Activated CD8-positive, alpha-beta T cell treated with anti-CD3 and anti-CD28 coated beads for 36 hours (primary cell): ENCODE data around the gene OR1Q1. TPM values are rescaled to one million over a fixed set of nuclear protein-coding genes. Genes with fewer than 3 reads are reported as not detected.
A peak's percentile ranks its signal among the peaks of the same experiment; 100 is the strongest.
"Not testable (repeated sequence)": the region's sequence is repeated elsewhere in the genome, so short reads cannot be mapped to it uniquely, and the experiment has no call there.

ENCODE experiments used
- ATAC-seq: fragments of 200-7000 bp; cut with Tn5 transposase; one replicate; pipeline ENCODE4 v1.10.0; 2021; ENCODE audit warnings: mild to moderate bottlenecking, moderate library complexity
- CTCF ChIA-PET: fragments of 350-600 bp; sonication (Branson Sonifier 250); formaldehyde crosslinking; loops from one replicate; lab custom pipeline; 2021; ENCODE audit warnings: antibody characterized with exemption; lab: Charles Lee
- POLR2A ChIA-PET: fragments of 350-600 bp; sonication (Branson Sonifier 250); formaldehyde crosslinking; loops from one replicate; lab custom pipeline; 2021; ENCODE audit warnings: antibody characterized with exemption; lab: Charles Lee
- DNase-seq: peaks from one replicate; pipeline ENCODE4 v3.0.0-alpha.2; 2020
- H3K27ac Mint-ChIP-seq: one replicate; pipeline ENCODE4 v1.8.0; 2021; ENCODE audit warnings: mild to moderate bottlenecking, mixed read lengths
- H3K27me3 Mint-ChIP-seq: one replicate; pipeline ENCODE4 v1.8.0; 2021; ENCODE audit warnings: mixed read lengths
- H3K36me3 Mint-ChIP-seq: one replicate; pipeline ENCODE4 v1.8.0; 2021; ENCODE audit warnings: low read depth, mixed read lengths
- H3K4me1 Mint-ChIP-seq: one replicate; pipeline ENCODE4 v1.8.0; 2021; ENCODE audit warnings: low read depth, mixed read lengths
- H3K4me3 Mint-ChIP-seq: one replicate; pipeline ENCODE4 v1.8.0; 2021; ENCODE audit warnings: mild to moderate bottlenecking, moderate library complexity, mixed read lengths
- H3K9me3 Mint-ChIP-seq: one replicate; pipeline ENCODE4 v1.8.0; 2021; ENCODE audit warnings: mixed read lengths
- CTCF ChIP-seq: fragments of 200-600 bp; IDR thresholded peaks from one replicate; pipeline ENCODE4 v1.8.0; 2022; ENCODE audit warnings: antibody characterized with exemption, mild to moderate bottlenecking
- intact Hi-C: fragments of 100-400 bp; cut with micrococcal nuclease; formaldehyde crosslinking; loops from one replicate; pipeline ENCODE4 v1.10.0; 2022
- total RNA-seq, 2 experiments: library from RNA; stranded (reverse); gene quantifications; one replicate each; pipeline ENCODE4 v1.2.3, GENCODE V29; 2021

OR1Q1 gene
- total RNA-seq, result not detected

- no peak for DNase-seq
- no peak for TF ChIP-seq CTCF
- Mint-ChIP-seq H3K4me1 (no peaks in the 10 kb centered on the region), H3K27ac (no peak within 1 kb of the TSS), H3K27me3 (no peaks in the 10 kb centered on the region), H3K9me3 (no peaks in the 10 kb centered on the region), H3K4me3 (no peak within 1 kb of the TSS), H3K36me3 (no peaks in the 10 kb centered on the region)
- intact Hi-C loops, result no loop called here
- ChIA-PET CTCF (no interaction called here), POLR2A (no interaction called here)
- ATAC-seq, result no peak
Measured at GRCh38 chr9:122614362-122614761, at the start of gene OR1Q1. Gene OR1Q1, plus strand, starts transcription at chr9:122614738. Its CDS starts 0 bp downstream, at chr9:122614738.

- POLR2A ChIA-PET, result no interaction called here
- H3K27me3 Mint-ChIP-seq, result no peaks in the 10 kb centered on the region
- peaks cover 17% of the 10 kb centered on the region for H3K4me1 Mint-ChIP-seq
- no peaks in the 10 kb centered on the region for H3K36me3 Mint-ChIP-seq
- no peak overlapping the region for H3K4me3 Mint-ChIP-seq
- CTCF ChIA-PET, result no interaction called here
- DNase-seq (no peak), ATAC-seq (no peak)
- no peak overlapping the region for H3K27ac Mint-ChIP-seq
- no peak for TF ChIP-seq CTCF
- intact Hi-C loops, result no loop called here
- peaks cover 3% of the 10 kb centered on the region for H3K9me3 Mint-ChIP-seq
Measured at GRCh38 chr9:122567901-122568300, 46.6 kb upstream of the OR1Q1 start.

GRCh38 chr9:122572456-122572855 lies 42.1 kb upstream of the OR1Q1 start:
- DNase-seq (peak; percentile 5), ATAC-seq (peak; percentile 96)
- H3K9me3 Mint-ChIP-seq, result no peaks in the 10 kb centered on the region
- no peaks in the 10 kb centered on the region for H3K36me3 Mint-ChIP-seq
- H3K4me3 Mint-ChIP-seq, result no peak overlapping the region
- intact Hi-C loops, result no loop called here
- peaks cover 18% of the 10 kb centered on the region for H3K4me1 Mint-ChIP-seq
- no peaks in the 10 kb centered on the region for H3K27me3 Mint-ChIP-seq
- CTCF ChIA-PET, result interaction anchor here (0.8 to 0.9 kb wide), 2 partner anchors 74 to 108 kb away, joined by 3 to 4 read pairs; no protein-coding TSS in a partner anchor
- no peak overlapping the region for H3K27ac Mint-ChIP-seq
- TF ChIP-seq CTCF, result no peak
- POLR2A ChIA-PET, result no interaction called here

GRCh38 chr9:122579874-122580273 lies 34.7 kb upstream of the OR1Q1 start:
- intact Hi-C loops, result no loop called here
- ATAC-seq (no peak), DNase-seq (no peak)
- POLR2A ChIA-PET, result no interaction called here
- Mint-ChIP-seq H3K27ac (no peak overlapping the region), H3K4me3 (no peak overlapping the region), H3K9me3 (no peaks in the 10 kb centered on the region), H3K36me3 (no peaks in the 10 kb centered on the region), H3K27me3 (no peaks in the 10 kb centered on the region), H3K4me1 (no peaks in the 10 kb centered on the region)
- no peak for TF ChIP-seq CTCF
- CTCF ChIA-PET, result no interaction called here

GRCh38 chr9:122580360-122580759 lies 34.2 kb upstream of the OR1Q1 start:
- intact Hi-C loops, result no loop called here
- no peak for ATAC-seq
- ChIA-PET CTCF (interaction anchor here (0.8 kb wide), 1 partner anchor 82 kb away, joined by 3 read pairs; no protein-coding TSS in a partner anchor), POLR2A (no interaction called here)
- Mint-ChIP-seq H3K36me3 (no peaks in the 10 kb centered on the region), H3K27me3 (no peaks in the 10 kb centered on the region), H3K4me3 (no peak overlapping the region), H3K4me1 (no peaks in the 10 kb centered on the region), H3K27ac (no peak overlapping the region), H3K9me3 (no peaks in the 10 kb centered on the region)
- no peak for TF ChIP-seq CTCF
- DNase-seq, result no peak

GRCh38 chr9:122583284-122583683 lies 31.3 kb upstream of the OR1Q1 start, which contains the start of gene OR1L8:
Gene OR1L8, minus strand, starts transcription at chr9:122583384. Its CDS starts 14,907 bp downstream, at chr9:122568477.
- DNase-seq, H3K27me3 Mint-ChIP-seq, intact Hi-C loops, H3K36me3 Mint-ChIP-seq, H3K4me1 Mint-ChIP-seq, ATAC-seq, CTCF ChIA-PET, H3K4me3 Mint-ChIP-seq, H3K9me3 Mint-ChIP-seq, POLR2A ChIA-PET, H3K27ac Mint-ChIP-seq: not testable (repeated sequence)
